WTC11 (cell line): ENCODE results near the gene RPS18. TPM values are rescaled to one million over a fixed set of nuclear protein-coding genes. Genes with fewer than 3 reads are reported as not detected.

Source experiments
- ATF6 ChIP-seq: sonication (generic); formaldehyde crosslinking; IDR thresholded peaks from 2 replicates; pipeline ENCODE4 v1.8.1; 2023; ENCODE audit warnings: mild to moderate bottlenecking, missing genetic modification reagents
- CBFB ChIP-seq: sonication (generic); formaldehyde crosslinking; IDR thresholded peaks from 2 replicates; pipeline ENCODE4 v1.8.1; 2022; ENCODE audit warnings: mild to moderate bottlenecking, low read depth, missing genetic modification reagents
- CREB1 ChIP-seq: sonication (generic); formaldehyde crosslinking; IDR thresholded peaks from 2 replicates; pipeline ENCODE4 v1.8.0; 2023; ENCODE audit warnings: mild to moderate bottlenecking, missing genetic modification reagents
- CTCF ChIP-seq: fragments of 200-600 bp; IDR thresholded peaks from 2 replicates; pipeline ENCODE4 v1.8.0; 2022; ENCODE audit warnings: antibody characterized with exemption
- E2F1 ChIP-seq: sonication (generic); formaldehyde crosslinking; IDR thresholded peaks from 2 replicates; pipeline ENCODE4 v1.8.0; 2022; ENCODE audit warnings: mild to moderate bottlenecking, missing genetic modification reagents
- E2F5 ChIP-seq: sonication (generic); formaldehyde crosslinking; IDR thresholded peaks from 2 replicates; pipeline ENCODE4 v1.8.1; 2022; ENCODE audit warnings: mild to moderate bottlenecking, moderate library complexity, missing genetic modification reagents
- EMX1 ChIP-seq: fragments of 250-450 bp; sonication (Bioruptor Pico); IDR thresholded peaks from 2 replicates; pipeline ENCODE4 v1.8.0; 2021; ENCODE audit warnings: mild to moderate bottlenecking
- FOXJ3 ChIP-seq: sonication (generic); formaldehyde crosslinking; IDR thresholded peaks from 2 replicates; pipeline ENCODE4 v1.9.0; 2021; ENCODE audit warnings: missing genetic modification reagents, mild to moderate bottlenecking, borderline replicate concordance
- HMGA2 ChIP-seq: fragments of 250-450 bp; sonication (Bioruptor Pico); IDR thresholded peaks from 2 replicates; pipeline ENCODE4 v1.4.0; 2021; ENCODE audit warnings: mild to moderate bottlenecking, moderate library complexity
- JUN ChIP-seq: sonication (generic); formaldehyde crosslinking; IDR thresholded peaks from 2 replicates; pipeline ENCODE4 v1.8.0; 2023; ENCODE audit warnings: mild to moderate bottlenecking, missing genetic modification reagents
- KAT7 ChIP-seq: sonication (generic); formaldehyde crosslinking; IDR thresholded peaks from 2 replicates; pipeline ENCODE4 v1.8.1; 2023; ENCODE audit warnings: missing genetic modification reagents, mild to moderate bottlenecking, borderline replicate concordance
- MAX ChIP-seq: sonication (generic); formaldehyde crosslinking; IDR thresholded peaks from 2 replicates; pipeline ENCODE4 v1.8.0; 2022; ENCODE audit warnings: mild to moderate bottlenecking, missing genetic modification reagents
- MXD4 ChIP-seq: fragments of 250-450 bp; sonication (Bioruptor Pico); IDR thresholded peaks from 2 replicates; pipeline ENCODE4 v1.8.0; 2021; ENCODE audit warnings: mild to moderate bottlenecking, moderate library complexity, borderline replicate concordance
- NR1H2 ChIP-seq: sonication (generic); formaldehyde crosslinking; IDR thresholded peaks from 2 replicates; pipeline ENCODE4 v1.9.0; 2021; ENCODE audit warnings: mild to moderate bottlenecking, moderate library complexity, missing genetic modification reagents
- NR2C2 ChIP-seq: sonication (generic); formaldehyde crosslinking; IDR thresholded peaks from 2 replicates; pipeline ENCODE4 v1.8.0; 2022; ENCODE audit warnings: mild to moderate bottlenecking, missing genetic modification reagents
- OVOL2 ChIP-seq: fragments of 250-450 bp; sonication (Bioruptor Pico); IDR thresholded peaks from 2 replicates; pipeline ENCODE4 v1.9.0; 2021; ENCODE audit warnings: mild to moderate bottlenecking, borderline replicate concordance
- SMAD4 ChIP-seq: sonication (generic); formaldehyde crosslinking; IDR thresholded peaks from 2 replicates; pipeline ENCODE4 v1.8.0; 2022; ENCODE audit warnings: mild to moderate bottlenecking, missing genetic modification reagents
- SP1 ChIP-seq: sonication (generic); formaldehyde crosslinking; conservative IDR thresholded peaks from 2 replicates; pipeline ENCODE4 v1.8.1; 2022; ENCODE audit warnings: missing genetic modification reagents
- STAT6 ChIP-seq: sonication (generic); formaldehyde crosslinking; conservative IDR thresholded peaks from 2 replicates; pipeline ENCODE4 v1.8.1; 2023; ENCODE audit warnings: mild to moderate bottlenecking, low read depth, missing genetic modification reagents, moderate library complexity
- TEAD4 ChIP-seq: sonication (generic); formaldehyde crosslinking; IDR thresholded peaks from 2 replicates; pipeline ENCODE4 v1.8.0; 2022; ENCODE audit warnings: mild to moderate bottlenecking, missing genetic modification reagents
- ZMAT4 ChIP-seq: fragments of 250-450 bp; sonication (Bioruptor Pico); IDR thresholded peaks from 2 replicates; pipeline ENCODE4 v1.9.0; 2021; ENCODE audit warnings: mild to moderate bottlenecking
- ZNF138 ChIP-seq: sonication (generic); formaldehyde crosslinking; conservative IDR thresholded peaks from 2 replicates; pipeline ENCODE4 v1.8.1; 2022; ENCODE audit warnings: mild to moderate bottlenecking, moderate library complexity, missing genetic modification reagents
- ZNF416 ChIP-seq: fragments of 250-450 bp; sonication (Bioruptor Pico); IDR thresholded peaks from 2 replicates; pipeline ENCODE4 v1.9.0; 2021; ENCODE audit warnings: mild to moderate bottlenecking, inconsistent platforms
- ZNF423 ChIP-seq: fragments of 250-450 bp; sonication (Bioruptor Pico); IDR thresholded peaks from 2 replicates; pipeline ENCODE4 v2.1.2; 2022; ENCODE audit warnings: mild to moderate bottlenecking, moderate library complexity
- ZNF425 ChIP-seq: fragments of 250-450 bp; sonication (Bioruptor Pico); conservative IDR thresholded peaks from 2 replicates; pipeline ENCODE4 v1.9.0; 2021; ENCODE audit warnings: mild to moderate bottlenecking
- total RNA-seq: library from RNA; stranded (reverse); gene quantifications from 3 replicates; pipeline ENCODE4 v1.2.3, GENCODE V29; 2021

The RPS18 gene
- total RNA-seq, 1 experiment from 2014 or later: 2,857 TPM

GRCh38 chr6:33248932-33249731 lies 22.7 kb upstream of the RPS18 start (continued):
- TF ChIP-seq ATF6 (CRISPR knock-in tag) (no peak), FOXJ3 (CRISPR knock-in tag) (no peak), TEAD4 (CRISPR knock-in tag) (no peak), KAT7 (CRISPR knock-in tag) (no peak), STAT6 (CRISPR knock-in tag) (no peak), E2F1 (CRISPR knock-in tag) (no peak), E2F5 (no peak), CREB1 (CRISPR knock-in tag) (no peak), ZNF425 (no peak), ZNF138 (CRISPR knock-in tag) (no peak), OVOL2 (CRISPR knock-in tag) (no peak), MXD4 (CRISPR knock-in tag) (no peak), CTCF (no peak), ZNF423 (CRISPR knock-in tag) (no peak), NR1H2 (CRISPR knock-in tag) (no peak), ZNF416 (CRISPR knock-in tag) (no peak), HMGA2 (CRISPR knock-in tag) (no peak), ZMAT4 (CRISPR knock-in tag) (no peak), MAX (no peak; the same call in 1 of the 2 replicates), JUN (CRISPR knock-in tag) (no peak), SP1 (peak; percentile 93), NR2C2 (no peak), SMAD4 (CRISPR knock-in tag) (no peak), CBFB (no peak), EMX1 (CRISPR knock-in tag) (no peak)
